OCI-LY1 (cell line): ENCODE results near the gene ASPG.

Source experiments
- H2AFZ ChIP-seq: fragments of 200-600 bp; sonication (generic), shearing (Covaris generic); 2 replicates; pipeline ENCODE4 v1.6.0; 2014; ENCODE audit warnings: antibody characterized with exemption, mild to moderate bottlenecking, low read length
- H3F3A ChIP-seq: fragments of 200-600 bp; sonication (generic), shearing (Covaris generic); 2 replicates; pipeline ENCODE4 v1.6.0; 2014; ENCODE audit warnings: mild to moderate bottlenecking, antibody characterized with exemption, low read length, moderate library complexity; ENCODE audit not compliant: insufficient read depth
- H3K27ac ChIP-seq: fragments of 200-600 bp; sonication (generic); 2 replicates; pipeline ENCODE4 v1.5.1; 2014; ENCODE audit warnings: low read length, mixed run types, mild to moderate bottlenecking, low read depth; ENCODE audit not compliant: poor library complexity, severe bottlenecking
- H3K27me3 ChIP-seq: fragments of 200-600 bp; sonication (generic); 2 replicates; pipeline ENCODE4 v1.6.0; 2014; ENCODE audit warnings: antibody characterized with exemption, mild to moderate bottlenecking, low read length, moderate library complexity; ENCODE audit not compliant: insufficient read depth
- H3K36me3 ChIP-seq: fragments of 200-600 bp; sonication (generic); 2 replicates; pipeline ENCODE4 v1.6.1; 2014; ENCODE audit warnings: mild to moderate bottlenecking, antibody characterized with exemption, low read length, moderate library complexity, mixed read lengths; ENCODE audit not compliant: insufficient read depth
- H3K4me1 ChIP-seq: fragments of 200-600 bp; sonication (generic); 2 replicates; pipeline ENCODE4 v1.5.1; 2014; ENCODE audit warnings: mild to moderate bottlenecking, low read length, moderate library complexity; ENCODE audit not compliant: insufficient read depth, severe bottlenecking
- H3K4me2 ChIP-seq: fragments of 200-600 bp; sonication (generic), shearing (Covaris generic); 2 replicates; pipeline ENCODE4 v1.6.1; 2014; ENCODE audit warnings: low read length
- H3K4me3 ChIP-seq: fragments of 200-600 bp; sonication (generic); 2 replicates; pipeline ENCODE4 v1.5.1; 2014; ENCODE audit warnings: low read length, low read depth, mild to moderate bottlenecking, mixed read lengths; ENCODE audit not compliant: poor library complexity, severe bottlenecking
- H3K79me2 ChIP-seq: fragments of 200-600 bp; shearing (Covaris generic); 2 replicates; pipeline ENCODE4 v1.6.1; 2016; ENCODE audit warnings: mixed run types, low read length, mixed read lengths; ENCODE audit not compliant: insufficient read depth
- H3K9ac ChIP-seq: fragments of 200-600 bp; sonication (generic), shearing (Covaris generic); 2 replicates; pipeline ENCODE4 v1.6.1; 2014; ENCODE audit warnings: mild to moderate bottlenecking, low read length, mixed read lengths
- H3K9me2 ChIP-seq: fragments of 200-600 bp; sonication (generic), shearing (Covaris generic); 2 replicates; pipeline ENCODE4 v1.6.1; 2014; ENCODE audit warnings: low read depth, mild to moderate bottlenecking, low read length, mixed read lengths
- H3K9me3 ChIP-seq: fragments of 200-600 bp; shearing (Covaris generic); 2 replicates; pipeline ENCODE4 v1.6.1; 2014; ENCODE audit warnings: low read length, mixed read lengths
- H4K20me1 ChIP-seq: fragments of 200-600 bp; sonication (generic), shearing (Covaris generic); 2 replicates; pipeline ENCODE4 v1.6.0; 2016; ENCODE audit warnings: mild to moderate bottlenecking, low read length; ENCODE audit not compliant: insufficient read depth
- EZH2 ChIP-seq: fragments of 200-600 bp; sonication (generic), shearing (Covaris generic); IDR thresholded peaks from 2 replicates; pipeline ENCODE4 v1.8.0; 2017; ENCODE audit warnings: borderline replicate concordance, mixed run types, mild to moderate bottlenecking, antibody characterized with exemption, low read length, moderate library complexity, mixed read lengths
- TF ChIP-seq, protein P1 (sequence below): fragments of 200-600 bp; sonication (generic), shearing (Covaris generic); IDR thresholded peaks from 2 replicates; pipeline ENCODE4 v1.5.1; 2017; ENCODE audit warnings: mild to moderate bottlenecking, antibody characterized with exemption, low read length, moderate library complexity, mixed read lengths

The ASPG gene

DNA sequence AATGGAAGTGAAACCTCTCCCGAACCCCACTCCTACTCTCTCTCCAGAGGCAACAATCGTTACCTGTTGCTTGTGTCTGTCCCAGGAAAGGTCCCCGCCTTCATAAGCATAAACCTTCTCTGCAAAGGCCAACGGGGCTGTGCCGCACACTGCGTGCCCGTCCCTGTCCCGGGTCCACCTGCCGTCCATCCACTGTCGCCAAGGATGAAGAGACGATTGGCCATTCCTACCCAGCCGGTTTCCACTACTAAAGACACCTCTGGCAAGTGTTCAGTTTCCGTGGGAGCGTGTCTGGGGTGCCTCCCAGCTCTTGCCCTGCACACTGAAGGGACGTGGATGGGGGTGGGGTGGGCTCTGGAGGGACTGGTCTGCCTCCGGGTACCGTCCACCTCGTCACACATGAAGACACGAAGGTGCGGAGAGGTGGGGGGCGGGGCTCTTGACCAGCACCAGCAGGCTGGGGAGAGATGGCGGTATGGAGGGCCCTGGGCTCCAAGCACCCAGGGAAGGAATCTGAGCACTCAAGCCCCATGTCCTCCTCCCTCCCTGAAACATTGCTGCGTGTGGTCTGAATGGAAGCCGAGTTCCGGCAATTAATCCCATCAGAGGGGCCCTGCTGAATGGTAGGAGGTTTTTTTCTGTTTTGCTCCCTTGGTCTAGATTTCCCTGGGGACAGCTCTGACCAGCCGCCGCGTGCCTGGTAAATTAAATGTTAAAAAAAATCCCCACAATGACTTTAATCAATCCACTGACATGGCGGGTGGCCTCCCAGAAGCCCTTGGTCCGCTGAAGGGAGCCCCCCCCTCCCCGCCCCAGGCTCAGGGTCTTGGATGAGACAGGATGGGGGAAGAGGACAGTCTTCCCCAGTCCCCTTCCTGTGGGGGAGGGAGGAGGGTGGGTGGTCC lies 48.8 kb downstream of the ASPG start:
- Histone ChIP-seq H3K9me3 (peaks cover 6% of the 10 kb centered on the region), H3K27me3 (no peaks in the 10 kb centered on the region), H3K36me3 (no peaks in the 10 kb centered on the region), H3K9me2 (no peaks in the 10 kb centered on the region), H2AFZ (no peak overlapping the region), H3K9ac (no peak overlapping the region), H3K4me3 (no peak overlapping the region), H3K4me1 (no peaks in the 10 kb centered on the region), H3F3A (no peaks in the 10 kb centered on the region), H3K79me2 (no peaks in the 10 kb centered on the region), H3K27ac (no peak overlapping the region), H3K4me2 (no peak overlapping the region), H4K20me1 (no peaks in the 10 kb centered on the region)
- TF ChIP-seq, protein P1, sequence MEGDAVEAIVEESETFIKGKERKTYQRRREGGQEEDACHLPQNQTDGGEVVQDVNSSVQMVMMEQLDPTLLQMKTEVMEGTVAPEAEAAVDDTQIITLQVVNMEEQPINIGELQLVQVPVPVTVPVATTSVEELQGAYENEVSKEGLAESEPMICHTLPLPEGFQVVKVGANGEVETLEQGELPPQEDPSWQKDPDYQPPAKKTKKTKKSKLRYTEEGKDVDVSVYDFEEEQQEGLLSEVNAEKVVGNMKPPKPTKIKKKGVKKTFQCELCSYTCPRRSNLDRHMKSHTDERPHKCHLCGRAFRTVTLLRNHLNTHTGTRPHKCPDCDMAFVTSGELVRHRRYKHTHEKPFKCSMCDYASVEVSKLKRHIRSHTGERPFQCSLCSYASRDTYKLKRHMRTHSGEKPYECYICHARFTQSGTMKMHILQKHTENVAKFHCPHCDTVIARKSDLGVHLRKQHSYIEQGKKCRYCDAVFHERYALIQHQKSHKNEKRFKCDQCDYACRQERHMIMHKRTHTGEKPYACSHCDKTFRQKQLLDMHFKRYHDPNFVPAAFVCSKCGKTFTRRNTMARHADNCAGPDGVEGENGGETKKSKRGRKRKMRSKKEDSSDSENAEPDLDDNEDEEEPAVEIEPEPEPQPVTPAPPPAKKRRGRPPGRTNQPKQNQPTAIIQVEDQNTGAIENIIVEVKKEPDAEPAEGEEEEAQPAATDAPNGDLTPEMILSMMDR, result no peak
- TF ChIP-seq EZH2, result no peak

DNA sequence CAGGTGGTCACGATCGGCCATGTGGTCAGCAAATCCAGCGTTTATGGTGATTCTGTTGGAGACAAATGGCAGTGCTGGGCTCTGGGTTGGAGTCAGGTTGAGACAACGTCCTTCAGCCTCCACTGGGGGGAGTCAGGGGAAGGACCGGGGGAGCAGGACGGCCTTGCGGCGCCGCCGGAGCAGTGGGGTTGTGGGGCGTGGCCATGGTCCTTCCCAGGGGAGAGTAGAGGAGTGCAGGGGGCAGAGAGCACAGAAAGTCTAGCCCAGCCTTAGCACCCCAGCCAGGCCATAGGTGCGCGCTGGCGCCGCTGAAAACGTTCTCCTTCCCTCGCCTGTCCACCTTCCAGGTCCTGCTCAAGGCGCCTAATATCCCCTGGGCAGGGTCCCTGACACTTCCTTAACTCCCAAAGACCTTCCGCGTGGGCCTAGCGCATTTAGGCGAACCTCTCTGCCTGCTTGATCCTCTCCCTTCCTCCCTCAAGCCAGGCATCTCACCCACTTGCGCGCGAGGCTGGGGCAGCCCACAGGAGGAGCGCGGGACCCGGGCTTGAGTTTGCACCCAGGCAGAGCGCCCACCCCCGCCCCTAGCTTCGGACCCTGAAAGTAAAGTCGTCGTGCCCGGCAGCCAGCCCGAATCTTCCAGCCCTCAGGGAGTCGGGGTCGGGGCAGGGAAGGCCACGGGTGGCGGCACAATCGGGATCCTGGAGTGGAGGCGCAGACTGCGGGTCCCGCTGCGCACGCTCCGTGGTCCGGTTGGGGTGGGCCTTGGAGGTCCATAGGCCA lies 49.8 kb downstream of the ASPG start:
- Histone ChIP-seq H3K9me2 (no peaks in the 10 kb centered on the region), H3K4me2 (no peak overlapping the region), H3F3A (no peaks in the 10 kb centered on the region), H3K27me3 (no peaks in the 10 kb centered on the region), H3K9me3 (no peaks in the 10 kb centered on the region), H3K9ac (no peak overlapping the region), H4K20me1 (no peaks in the 10 kb centered on the region), H3K79me2 (no peaks in the 10 kb centered on the region), H3K36me3 (no peaks in the 10 kb centered on the region), H2AFZ (no peak overlapping the region), H3K4me3 (no peak overlapping the region), H3K4me1 (no peaks in the 10 kb centered on the region), H3K27ac (no peak overlapping the region)
- TF ChIP-seq, protein P1, result no peak
- TF ChIP-seq EZH2, result no peak

DNA sequence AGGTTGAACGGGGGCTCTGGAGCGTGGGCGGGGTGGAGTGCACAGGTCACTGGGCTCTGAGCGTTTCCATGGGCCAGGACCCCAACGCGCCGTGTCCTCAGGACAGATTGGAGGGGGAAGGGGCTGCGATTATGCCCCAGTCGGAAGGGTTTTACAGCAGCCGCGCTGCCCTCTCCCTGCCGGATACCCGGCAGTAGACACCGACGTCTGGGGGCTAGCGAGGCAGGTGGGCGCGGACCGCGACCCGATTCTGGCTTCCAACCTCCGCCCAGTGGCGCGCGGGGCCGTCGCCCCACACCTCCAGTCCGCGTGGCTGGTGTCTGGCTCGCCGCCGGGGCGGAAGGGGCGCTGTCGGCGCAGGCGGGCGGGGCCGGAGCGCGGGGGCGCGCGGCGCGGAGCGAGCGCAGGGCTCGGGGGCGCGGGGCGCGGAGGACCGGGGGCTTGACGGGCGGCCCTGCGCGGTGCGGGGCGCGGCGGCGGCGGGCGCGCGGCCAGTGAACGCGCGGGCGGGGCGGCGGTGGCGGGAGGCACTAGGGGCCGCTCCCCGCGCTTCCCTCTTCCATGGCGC lies 50.5 kb downstream of the ASPG start:
- Histone ChIP-seq H3F3A (no peaks in the 10 kb centered on the region), H4K20me1 (no peaks in the 10 kb centered on the region), H3K9me2 (no peaks in the 10 kb centered on the region), H3K4me3 (no peak overlapping the region), H3K36me3 (no peaks in the 10 kb centered on the region), H3K4me2 (no peak overlapping the region), H3K9ac (no peak overlapping the region), H2AFZ (no peak overlapping the region), H3K4me1 (no peaks in the 10 kb centered on the region), H3K27ac (no peak overlapping the region), H3K79me2 (no peaks in the 10 kb centered on the region), H3K27me3 (no peaks in the 10 kb centered on the region), H3K9me3 (no peaks in the 10 kb centered on the region)
- no peak for TF ChIP-seq EZH2
- TF ChIP-seq, protein P1, result no peak
